Calu3 (cell line): Measurements from ENCODE around the gene POLL. TPM values are rescaled to one million over a fixed set of nuclear protein-coding genes. Genes with fewer than 3 reads are reported as not detected.

Experiments
- BruUV-seq: library from RNA; stranded (reverse); fragments of 400-500 nt; replicated peaks from 2 replicates; lab custom pipeline; 2021; lab: Mats Ljungman, UMichigan
- CTCF ChIA-PET: fragments of 300-600 bp; sonication (Branson Sonifier 250); formaldehyde crosslinking; loops from one replicate; lab custom pipeline; 2022; ENCODE audit warnings: antibody characterized with exemption; lab: Charles Lee
- DNase-seq: peaks from one replicate; pipeline ENCODE4 v3.0.0; 2022
- H3K27ac Mint-ChIP-seq: one replicate; pipeline ENCODE4 v1.8.0; 2022; ENCODE audit warnings: mixed read lengths; ENCODE audit not compliant: unreplicated experiment
- H3K27me3 Mint-ChIP-seq: one replicate; pipeline ENCODE4 v1.8.0; 2022; ENCODE audit warnings: mixed read lengths; ENCODE audit not compliant: unreplicated experiment
- H3K36me3 Mint-ChIP-seq: one replicate; pipeline ENCODE4 v1.8.0; 2022; ENCODE audit warnings: mild to moderate bottlenecking, moderate library complexity, mixed read lengths; ENCODE audit not compliant: insufficient read depth, unreplicated experiment
- H3K4me1 Mint-ChIP-seq: one replicate; pipeline ENCODE4 v1.8.0; 2022; ENCODE audit warnings: mild to moderate bottlenecking, low read depth, mixed read lengths; ENCODE audit not compliant: unreplicated experiment
- H3K4me3 Mint-ChIP-seq: one replicate; pipeline ENCODE4 v1.8.0; 2022; ENCODE audit warnings: mild to moderate bottlenecking, low read depth, moderate library complexity, mixed read lengths; ENCODE audit not compliant: unreplicated experiment
- H3K9me3 Mint-ChIP-seq: one replicate; pipeline ENCODE4 v1.8.0; 2022; ENCODE audit warnings: low read depth, mixed read lengths; ENCODE audit not compliant: unreplicated experiment
- intact Hi-C: fragments of 100-400 bp; cut with micrococcal nuclease; formaldehyde crosslinking; loops from one replicate; pipeline ENCODE4 v1.10.0; 2022; ENCODE audit not compliant: unreplicated experiment
- total RNA-seq: library from RNA; stranded (reverse); gene quantifications from 2 replicates; pipeline ENCODE4 v1.2.3, GENCODE V29; 2022
- TF ChIP-seq, protein P1 (sequence below): fragments of 200-600 bp; IDR thresholded peaks from one replicate; pipeline ENCODE4 v1.8.0; 2022; ENCODE audit warnings: antibody characterized with exemption; ENCODE audit not compliant: unreplicated experiment

The POLL gene
- total RNA-seq, 1 experiment from 2014 or later, result 28.4 TPM

- TF ChIP-seq, protein P1, sequence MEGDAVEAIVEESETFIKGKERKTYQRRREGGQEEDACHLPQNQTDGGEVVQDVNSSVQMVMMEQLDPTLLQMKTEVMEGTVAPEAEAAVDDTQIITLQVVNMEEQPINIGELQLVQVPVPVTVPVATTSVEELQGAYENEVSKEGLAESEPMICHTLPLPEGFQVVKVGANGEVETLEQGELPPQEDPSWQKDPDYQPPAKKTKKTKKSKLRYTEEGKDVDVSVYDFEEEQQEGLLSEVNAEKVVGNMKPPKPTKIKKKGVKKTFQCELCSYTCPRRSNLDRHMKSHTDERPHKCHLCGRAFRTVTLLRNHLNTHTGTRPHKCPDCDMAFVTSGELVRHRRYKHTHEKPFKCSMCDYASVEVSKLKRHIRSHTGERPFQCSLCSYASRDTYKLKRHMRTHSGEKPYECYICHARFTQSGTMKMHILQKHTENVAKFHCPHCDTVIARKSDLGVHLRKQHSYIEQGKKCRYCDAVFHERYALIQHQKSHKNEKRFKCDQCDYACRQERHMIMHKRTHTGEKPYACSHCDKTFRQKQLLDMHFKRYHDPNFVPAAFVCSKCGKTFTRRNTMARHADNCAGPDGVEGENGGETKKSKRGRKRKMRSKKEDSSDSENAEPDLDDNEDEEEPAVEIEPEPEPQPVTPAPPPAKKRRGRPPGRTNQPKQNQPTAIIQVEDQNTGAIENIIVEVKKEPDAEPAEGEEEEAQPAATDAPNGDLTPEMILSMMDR, result no peak
These were observed 7.3 kb downstream of the POLL start for GRCh38 chr10:101580486-101581399.

DNA sequence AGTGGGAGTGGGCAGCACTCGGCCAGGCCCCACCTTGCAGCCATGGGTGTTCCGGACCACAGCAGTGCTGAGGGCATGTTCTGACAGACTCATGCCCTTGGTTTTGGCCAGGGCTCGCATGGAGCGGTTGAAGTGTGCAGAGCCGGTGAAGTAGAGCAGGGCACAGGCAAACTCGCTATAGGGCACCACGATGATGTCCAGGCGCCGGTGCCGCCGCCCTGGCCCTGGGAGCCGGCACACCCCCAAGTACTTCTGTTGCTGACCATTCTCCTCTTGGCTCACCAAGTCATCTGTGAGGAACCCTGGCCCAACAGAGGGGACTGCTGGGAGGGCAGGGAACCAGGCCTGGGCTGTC lies 8.6 kb downstream of the POLL start:
- Mint-ChIP-seq H3K27ac (no peak overlapping the region), H3K4me1 (no peaks in the 10 kb centered on the region), H3K36me3 (peaks cover 6% of the 10 kb centered on the region), H3K9me3 (no peaks in the 10 kb centered on the region), H3K4me3 (no peak overlapping the region), H3K27me3 (no peaks in the 10 kb centered on the region)
- intact Hi-C loops, result no loop called here
- no peak for DNase-seq
- TF ChIP-seq, protein P1, result no peak
- BruUV-seq, result no TSS peak
- CTCF ChIA-PET, result interaction anchor here (0.9 kb wide), 1 partner anchor 9 kb away, joined by 3 read pairs; no protein-coding TSS in a partner anchor

More at GRCh38 chr10:101580486-101581399, 7.3 kb downstream of the POLL start:
- Mint-ChIP-seq H3K27ac (no peak overlapping the region), H3K4me1 (no peaks in the 10 kb centered on the region), H3K9me3 (no peaks in the 10 kb centered on the region), H3K27me3 (no peaks in the 10 kb centered on the region), H3K4me3 (no peak overlapping the region), H3K36me3 (peaks cover 12% of the 10 kb centered on the region)
- no TSS peak for BruUV-seq
- DNase-seq, result no peak
- intact Hi-C loops, result no loop called here
- CTCF ChIA-PET, result no interaction called here

DNA sequence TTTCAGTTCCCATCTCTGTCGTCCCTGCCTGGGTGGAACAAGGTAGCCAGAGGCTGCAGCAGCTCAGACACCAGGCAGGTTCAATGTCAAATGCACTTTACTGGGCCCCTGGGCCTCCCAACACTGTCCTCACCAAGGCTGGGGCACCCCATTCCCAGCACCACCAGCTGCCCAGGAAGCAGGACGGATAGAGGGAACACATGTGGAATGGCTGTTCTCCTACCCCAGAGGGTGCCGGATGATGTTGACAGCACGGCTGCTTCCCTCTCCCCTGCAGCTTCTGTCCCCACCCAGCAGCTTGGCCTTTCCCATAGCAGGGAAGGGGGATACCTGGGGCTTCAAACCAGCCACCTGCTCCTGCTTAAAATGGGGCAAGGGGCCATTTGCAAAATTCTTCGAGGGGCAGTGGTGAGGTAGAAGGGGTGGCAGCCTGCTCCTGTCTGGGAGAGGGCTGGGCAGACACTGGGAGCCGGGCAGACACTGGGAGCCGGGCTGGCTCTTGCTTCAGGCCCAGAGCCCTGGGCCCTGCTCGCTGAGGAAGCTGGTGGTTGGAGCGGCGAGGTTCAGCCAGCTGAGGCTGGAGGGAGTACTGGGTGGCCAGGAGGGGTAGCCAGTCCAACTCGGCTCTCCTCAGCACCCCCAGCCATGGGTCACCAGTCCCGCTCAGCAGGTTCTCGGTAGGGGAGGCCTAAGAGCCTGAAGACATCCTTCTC lies 9.1 kb downstream of the POLL start:
- Mint-ChIP-seq H3K27ac (no peak overlapping the region), H3K27me3 (no peaks in the 10 kb centered on the region), H3K4me3 (no peak overlapping the region), H3K9me3 (no peaks in the 10 kb centered on the region), H3K4me1 (no peaks in the 10 kb centered on the region), H3K36me3 (peaks cover 4% of the 10 kb centered on the region)
- DNase-seq, result no peak
- CTCF ChIA-PET, result interaction anchor here (0.9 kb wide), 1 partner anchor 9 kb away, joined by 3 read pairs; no protein-coding TSS in a partner anchor
- TF ChIP-seq, protein P1, result no peak
- intact Hi-C loops, result no loop called here
- BruUV-seq, result no TSS peak

- H3K36me3 Mint-ChIP-seq, result peaks cover 4% of the 10 kb centered on the region
- intact Hi-C loops, result no loop called here
- no peaks in the 10 kb centered on the region for H3K4me1 Mint-ChIP-seq
- H3K27me3 Mint-ChIP-seq, result no peaks in the 10 kb centered on the region
- no TSS peak for BruUV-seq
- no peak overlapping the region for H3K4me3 Mint-ChIP-seq
- CTCF ChIA-PET, result interaction anchor here (0.7 kb wide), 1 partner anchor 388 kb away, joined by 3 read pairs; no protein-coding TSS in a partner anchor
- H3K9me3 Mint-ChIP-seq, result no peaks in the 10 kb centered on the region
- no peak overlapping the region for H3K27ac Mint-ChIP-seq
- DNase-seq, result no peak
- TF ChIP-seq, protein P1, result no peak
These were observed 9.9 kb downstream of the POLL start for GRCh38 chr10:101578192-101578591.
